K562 (cell line): Measurements from ENCODE around the gene NIPBL. TPM values are rescaled to one million over a fixed set of nuclear protein-coding genes. Genes with fewer than 3 reads are reported as not detected.

Source experiments
- ARID1B ChIP-seq: fragments of 450-650 bp; IDR thresholded peaks from 2 replicates; pipeline ENCODE4 v1.6.1; 2016; ENCODE audit warnings: antibody characterized with exemption, mild to moderate bottlenecking, inconsistent platforms
- ARID3B ChIP-seq: fragments of 250-450 bp; sonication (Bioruptor Pico); IDR thresholded peaks from 2 replicates; pipeline ENCODE4 v1.4.0; 2020; ENCODE audit warnings: borderline replicate concordance
- CHD2 ChIP-seq: IDR thresholded peaks from 2 replicates; pipeline ENCODE4 v1.6.1; 2011; ENCODE audit warnings: low read depth, low read length
- DMBX1 ChIP-seq: fragments of 250-450 bp; sonication (Bioruptor Pico); IDR thresholded peaks from 2 replicates; pipeline ENCODE4 v1.8.0; 2022; ENCODE audit warnings: inconsistent platforms, mild to moderate bottlenecking, moderate library complexity, borderline replicate concordance
- DNMT1 ChIP-seq: fragments of 450-650 bp; IDR thresholded peaks from 2 replicates; pipeline ENCODE4 v1.6.1; 2016; ENCODE audit warnings: antibody characterized with exemption, mild to moderate bottlenecking
- DPF2 ChIP-seq: fragments of 450-650 bp; IDR thresholded peaks from 2 replicates; pipeline ENCODE4 v1.6.1; 2016
- ELF1 ChIP-seq: fragments of 200-800 bp; sonication (Bioruptor generic); IDR thresholded peaks from 2 replicates; pipeline ENCODE4 v1.6.1; 2016; ENCODE audit warnings: missing genetic modification characterization, missing compliant biosample characterization
- FOXJ3 ChIP-seq: sonication (generic); formaldehyde crosslinking; IDR thresholded peaks from 2 replicates; pipeline ENCODE4 v1.4.0; 2020; ENCODE audit warnings: mild to moderate bottlenecking, missing genetic modification reagents
- MTF1 ChIP-seq: fragments of 250-450 bp; sonication (Bioruptor Pico); IDR thresholded peaks from 2 replicates; pipeline ENCODE4 v1.9.0; 2021; ENCODE audit warnings: moderate library complexity, mild to moderate bottlenecking, inconsistent platforms, borderline replicate concordance
- NCOA2 ChIP-seq, 2 experiments: fragments of 450-650 bp; IDR thresholded peaks; 2 replicates each; pipeline ENCODE4 v1.6.1; 2018; ENCODE audit warnings: mild to moderate bottlenecking in 2 of 2, moderate library complexity in 1 of 2; ENCODE audit not compliant: partially characterized antibody in 2 of 2
- RBM22 ChIP-seq: fragments of 200-400 bp; formaldehyde crosslinking; IDR thresholded peaks from 2 replicates; pipeline ENCODE4 v1.6.1; 2018; ENCODE audit warnings: low read length, low read depth; ENCODE audit not compliant: poor library complexity, severe bottlenecking
- RFX5 ChIP-seq: IDR thresholded peaks from 2 replicates; pipeline ENCODE4 v1.6.1; 2011; ENCODE audit warnings: low read depth, mild to moderate bottlenecking, improper control_type of control experiment, low read length
- SMAD4 ChIP-seq: fragments of 250-450 bp; sonication (Bioruptor Pico); conservative IDR thresholded peaks from 2 replicates; pipeline ENCODE4 v1.8.0; 2021; ENCODE audit warnings: inconsistent platforms, mild to moderate bottlenecking, moderate library complexity
- TAL1 ChIP-seq: fragments of 450-650 bp; IDR thresholded peaks from 2 replicates; pipeline ENCODE4 v1.6.1; 2016; ENCODE audit warnings: mild to moderate bottlenecking
- TBL1XR1 ChIP-seq, 2 experiments: IDR thresholded peaks; 2 replicates each; pipeline ENCODE4 v1.6.1; 2012; ENCODE audit warnings: improper control_type of control experiment in 2 of 2, low read length in 2 of 2, mild to moderate bottlenecking in 1 of 2
- TCF3 ChIP-seq: sonication (generic); formaldehyde crosslinking; IDR thresholded peaks from 2 replicates; pipeline ENCODE4 v1.4.0; 2020; ENCODE audit warnings: mild to moderate bottlenecking, missing genetic modification reagents
- TCF7L2 ChIP-seq: fragments of 150-350 bp; IDR thresholded peaks from 2 replicates; pipeline ENCODE4 v1.6.1; 2016; ENCODE audit warnings: low read depth, mild to moderate bottlenecking, low read length, moderate library complexity
- UBTF ChIP-seq, 2 experiments: IDR thresholded peaks; 2 replicates each; pipeline ENCODE4 v1.6.1; 2012; ENCODE audit warnings: improper control_type of control experiment in 2 of 2, low read depth in 2 of 2, low read length in 2 of 2, borderline replicate concordance in 1 of 2
- ZBTB2 ChIP-seq: fragments of 450-650 bp; IDR thresholded peaks from 2 replicates; pipeline ENCODE4 v1.6.1; 2016; ENCODE audit warnings: antibody characterized with exemption
- ZBTB8A ChIP-seq: fragments of 450-650 bp; IDR thresholded peaks from 2 replicates; pipeline ENCODE4 v1.6.1; 2018; ENCODE audit warnings: mild to moderate bottlenecking, moderate library complexity; ENCODE audit not compliant: partially characterized antibody
- ZNF316 ChIP-seq: fragments of 450-650 bp; IDR thresholded peaks from 2 replicates; pipeline ENCODE4 v1.6.1; 2016
- ZSCAN32 ChIP-seq: fragments of 450-650 bp; formaldehyde crosslinking; IDR thresholded peaks from 2 replicates; pipeline ENCODE4 v1.4.0; 2020; ENCODE audit warnings: mild to moderate bottlenecking, moderate library complexity
- polyA plus RNA-seq, 8 experiments: library from polyadenylated mRNA; depleted of rRNA in 4 of 8; stranded (reverse) in 5 of 8; unstranded in 3 of 8; fragments of >200 nt; fragmentation: Nextera tagmentation in 2 of 8; fragmentation: Illumina TruSeq in 1 of 8; extraction: Ambion mirVana in 2 of 8; extraction: Trizol in 1 of 8; gene quantifications; 2 replicates each; pipeline versions ENCODE4 v1.2.1 to v1.2.3, GENCODE V29; 2011 to 2014; ENCODE audit warnings: inconsistent platforms in 1 of 8, missing spikeins in 1 of 8
- total RNA-seq, 7 experiments: library from RNA; depleted of rRNA in 6 of 7; stranded (reverse); fragments of >200 nt in 6 of 7; fragmentation: Illumina TruSeq in 2 of 7; extraction: Trizol in 2 of 7; gene quantifications; 2 replicates each; pipeline versions ENCODE4 v1.2.1 to v1.2.3, GENCODE V29; 2011 to 2021; ENCODE audit warnings: low replicate concordance in 1 of 7
- TF ChIP-seq, protein P1 (sequence below): fragments of 450-650 bp; formaldehyde crosslinking; IDR thresholded peaks from 2 replicates; pipeline ENCODE4 v1.4.0; 2020; ENCODE audit warnings: mild to moderate bottlenecking, mixed read lengths

Gene NIPBL
- total and polyA plus RNA-seq, 9 of the 15 experiments (the other 6 are each of a cell fraction or from before 2014, with no cell fraction given), result 12.9 to 56.7 (median 38.9) TPM

DNA sequence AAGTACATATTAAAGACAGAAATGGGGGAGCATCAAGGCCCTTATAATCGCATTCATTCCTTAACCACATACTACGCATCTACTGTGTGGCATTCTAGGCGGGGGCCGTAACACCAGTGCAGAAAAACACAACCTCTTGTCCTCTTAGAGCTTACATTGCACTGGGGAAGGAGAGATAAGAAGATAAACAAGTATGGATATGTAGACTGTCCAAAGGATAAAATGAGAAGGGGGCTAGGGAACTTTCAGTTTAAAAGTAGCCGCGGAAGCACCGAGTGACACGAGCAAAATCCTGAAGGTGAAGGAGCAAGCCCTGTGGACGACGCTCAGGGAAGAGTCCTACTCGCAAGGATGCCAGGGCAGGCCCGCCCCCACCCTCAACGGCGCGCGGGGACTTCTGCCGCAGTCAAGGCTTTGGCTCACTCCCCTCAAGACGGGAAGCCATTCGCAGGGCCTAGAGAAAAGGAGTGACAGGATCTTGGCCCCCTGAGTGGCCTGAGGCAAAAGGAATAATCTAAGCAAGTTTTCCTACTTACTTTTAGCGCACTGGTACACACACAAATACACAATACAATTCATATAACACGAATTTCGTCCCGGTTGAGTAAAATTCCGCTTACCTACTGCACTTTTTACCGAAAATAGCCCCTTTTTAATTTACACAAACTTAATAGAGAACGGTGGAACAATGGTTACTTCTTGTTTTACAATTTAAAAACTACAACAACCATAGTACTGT, 1.3 kb upstream of the NIPBL start (continued):
- TF ChIP-seq FOXJ3 (CRISPR knock-in tag) (no peak), MTF1 (CRISPR knock-in tag) (no peak), TAL1 (peak; percentile 21; the same call in 1 of the 2 replicates), ZBTB2 (peak; percentile 40; the same call in 1 of the 2 replicates), ELF1 (tag) (no peak), RFX5 (no peak), DNMT1 (no peak), RBM22 (no peak), TCF3 (CRISPR knock-in tag) (no peak), DMBX1 (CRISPR knock-in tag) (no peak), NCOA2 (IDR thresholded peaks at IDR 0.05; ENCODE audit: partially characterized antibody in 2 of 2) (no peak), TBL1XR1 (IDR thresholded peaks at IDR 0.05; ENCODE audit: low read length in 2 of 2) (no peak), ZBTB8A (no peak), UBTF (IDR thresholded peaks at IDR 0.05; ENCODE audit: borderline replicate concordance in 1 of 2, low read depth in 2 of 2, low read length in 2 of 2) (peak in 1 of 2 experiments; percentile 16; a peak in 1 of 4 replicates), ARID3B (CRISPR knock-in tag) (no peak), ARID1B (peak; percentile 42), ZNF316 (no peak), DPF2 (peak; percentile 62; the same call in 1 of the 2 replicates), CHD2 (no peak), ZSCAN32 (CRISPR knock-in tag) (no peak), SMAD4 (CRISPR knock-in tag) (no peak), TCF7L2 (no peak)
- TF ChIP-seq, protein P1, sequence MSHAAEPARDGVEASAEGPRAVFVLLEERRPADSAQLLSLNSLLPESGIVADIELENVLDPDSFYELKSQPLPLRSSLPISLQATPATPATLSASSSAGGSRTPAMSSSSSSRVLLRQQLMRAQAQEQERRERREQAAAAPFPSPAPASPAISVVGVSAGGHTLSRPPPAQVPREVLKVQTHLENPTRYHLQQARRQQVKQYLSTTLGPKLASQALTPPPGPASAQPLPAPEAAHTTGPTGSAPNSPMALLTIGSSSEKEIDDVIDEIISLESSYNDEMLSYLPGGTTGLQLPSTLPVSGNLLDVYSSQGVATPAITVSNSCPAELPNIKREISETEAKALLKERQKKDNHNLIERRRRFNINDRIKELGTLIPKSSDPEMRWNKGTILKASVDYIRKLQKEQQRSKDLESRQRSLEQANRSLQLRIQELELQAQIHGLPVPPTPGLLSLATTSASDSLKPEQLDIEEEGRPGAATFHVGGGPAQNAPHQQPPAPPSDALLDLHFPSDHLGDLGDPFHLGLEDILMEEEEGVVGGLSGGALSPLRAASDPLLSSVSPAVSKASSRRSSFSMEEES (CRISPR knock-in tag), result no peak
